GM12878 (cell line): ENCODE results near the gene PRADC1.
A peak's percentile ranks its signal among the peaks of the same experiment; 100 is the strongest.

Experiments used
- CTCF ChIP-seq, 3 experiments: IDR thresholded peaks in 2 of 3; conservative IDR thresholded peaks in 1 of 3; 2 replicates each; pipeline ENCODE4 v1.5.1; 2011; ENCODE audit warnings: low read depth in 3 of 3, low read length in 3 of 3, mild to moderate bottlenecking in 3 of 3, control low read depth in 2 of 3, moderate library complexity in 2 of 3, inconsistent platforms in 1 of 3, mixed read lengths in 1 of 3; ENCODE audit not compliant: control insufficient read depth in 2 of 3, insufficient read depth in 1 of 3; ENCODE audit errors: extremely low read depth in 1 of 3
- GATAD2B ChIP-seq: fragments of 450-650 bp; conservative IDR thresholded peaks from 2 replicates; pipeline ENCODE4 v1.6.1; 2017; ENCODE audit warnings: low read depth, mild to moderate bottlenecking, moderate library complexity
- HSF1 ChIP-seq: fragments of 150-350 bp; IDR thresholded peaks from 2 replicates; pipeline ENCODE4 v1.6.1; 2014; ENCODE audit warnings: mild to moderate bottlenecking, low read depth, low read length
- JUND ChIP-seq: IDR thresholded peaks from 2 replicates; pipeline ENCODE4 v1.6.1; 2012; ENCODE audit warnings: low read depth, mild to moderate bottlenecking, low read length, improper control_type of control experiment, moderate library complexity
- KAT2A ChIP-seq: conservative IDR thresholded peaks from 2 replicates; pipeline ENCODE4 v1.6.1; 2011; ENCODE audit warnings: low read depth, low read length; ENCODE audit not compliant: control insufficient read depth
- MAX ChIP-seq: IDR thresholded peaks from 2 replicates; pipeline ENCODE4 v1.6.1; 2012; ENCODE audit warnings: low read depth, low read length, improper control_type of control experiment
- NBN ChIP-seq: fragments of 450-650 bp; IDR thresholded peaks from 2 replicates; pipeline ENCODE4 v1.6.1; 2016
- POLR2A ChIP-seq: IDR thresholded peaks from 2 replicates; pipeline ENCODE4 v1.6.1; 2011; ENCODE audit warnings: low read depth, mild to moderate bottlenecking, low read length
- SKIL ChIP-seq: fragments of 450-650 bp; IDR thresholded peaks from 2 replicates; pipeline ENCODE4 v1.6.1; 2017; ENCODE audit warnings: mild to moderate bottlenecking, low read depth, inconsistent platforms; ENCODE audit not compliant: poor library complexity, severe bottlenecking
- SPI1 ChIP-seq: IDR thresholded peaks from 2 replicates; pipeline ENCODE4 v1.6.1; 2011; ENCODE audit warnings: low read depth, mild to moderate bottlenecking, low read length, moderate library complexity, borderline replicate concordance; ENCODE audit not compliant: insufficient read depth
- SRF ChIP-seq, 2 experiments: IDR thresholded peaks; 2 replicates each; pipeline ENCODE4 v1.6.1; 2011; ENCODE audit warnings: low read depth in 2 of 2, low read length in 2 of 2, mild to moderate bottlenecking in 1 of 2, moderate library complexity in 1 of 2
- USF1 ChIP-seq: IDR thresholded peaks from 2 replicates; pipeline ENCODE4 v1.6.1; 2011; ENCODE audit warnings: borderline replicate concordance, low read depth, mild to moderate bottlenecking, moderate library complexity, mixed read lengths, low read length; ENCODE audit not compliant: insufficient read depth; ENCODE audit errors: extremely low read length
- YBX1 ChIP-seq: fragments of 450-650 bp; IDR thresholded peaks from 2 replicates; pipeline ENCODE4 v1.6.1; 2016; ENCODE audit warnings: antibody characterized with exemption
- ZNF592 ChIP-seq: fragments of 450-650 bp; IDR thresholded peaks from 2 replicates; pipeline ENCODE4 v1.6.1; 2017; ENCODE audit warnings: mild to moderate bottlenecking, moderate library complexity

GRCh38 chr2:73233154-73233931 lies at the start of gene PRADC1:
- TF ChIP-seq SRF (IDR thresholded peaks at IDR 0.05; ENCODE audit: low read depth in 2 of 2, low read length in 2 of 2) (no peak), USF1 (no peak), SPI1 (no peak), CTCF (IDR thresholded peaks at IDR 0.05 in 2 of 3, conservative IDR thresholded peaks at IDR 0.05 in 1 of 3; ENCODE audit: control insufficient read depth in 2 of 3, extremely low read depth in 1 of 3, insufficient read depth in 1 of 3, low read depth in 3 of 3, low read length in 3 of 3) (no peak), NBN (no peak), GATAD2B (peak; percentile 55; the same call in 1 of the 2 replicates), SKIL (no peak), POLR2A (peak; percentile 77), ZNF592 (no peak), KAT2A (no peak), MAX (peak; percentile 83), JUND (no peak), HSF1 (no peak), YBX1 (no peak)
